ENCODE measurements around the gene COL8A1.

COL8A1 gene

DNA sequence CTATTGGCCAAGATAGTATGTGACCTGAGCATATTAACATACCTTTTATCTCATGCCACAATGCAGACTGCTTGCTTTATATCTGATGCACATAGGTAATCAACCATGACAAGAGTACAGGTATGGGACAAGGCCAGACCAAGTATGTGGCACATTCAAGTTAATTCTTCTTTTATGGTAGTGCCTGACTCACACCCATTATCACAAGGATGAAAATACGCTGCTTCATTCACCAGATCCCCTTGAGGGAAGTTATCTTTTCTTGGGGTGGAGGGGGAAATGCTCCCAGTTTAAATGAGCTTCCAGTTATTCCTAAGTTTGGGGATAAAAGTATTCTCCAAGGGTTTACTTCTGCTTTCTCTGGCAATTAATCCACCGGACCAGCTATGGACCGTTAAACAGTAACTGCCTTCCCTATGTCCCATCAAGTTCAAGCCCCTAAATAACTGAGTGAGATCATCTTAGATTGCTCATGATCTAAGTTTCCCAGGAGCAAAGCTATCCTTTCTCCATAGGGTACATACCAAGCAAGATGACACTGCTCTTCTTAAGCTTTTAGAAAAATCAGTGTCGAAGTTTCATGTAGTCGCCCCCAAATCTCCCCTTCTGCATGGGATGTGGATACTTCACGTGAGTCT is 1.9 kb downstream of the COL8A1 start:
- no peak for DNase-seq

DNA sequence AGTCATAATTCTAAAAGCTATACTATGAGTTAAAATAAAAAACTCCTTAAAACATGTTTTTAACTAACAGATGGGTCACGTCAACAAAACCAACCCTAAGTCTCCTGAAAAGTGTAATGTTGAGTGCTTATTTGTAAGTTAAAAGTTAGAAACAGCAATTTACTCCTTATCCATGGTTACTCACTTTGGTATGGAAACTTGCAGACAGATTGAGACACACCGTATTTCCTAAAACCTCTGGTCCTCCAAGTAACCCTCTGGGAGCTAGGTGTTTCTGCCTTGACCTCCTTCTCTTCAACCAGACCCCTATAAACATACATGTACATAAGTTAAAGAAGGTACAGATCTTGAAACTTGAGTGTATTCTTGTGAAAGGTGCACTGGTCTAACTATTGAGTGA is 3.1 kb downstream of the COL8A1 start:
- DNase-seq, result no peak

DNA sequence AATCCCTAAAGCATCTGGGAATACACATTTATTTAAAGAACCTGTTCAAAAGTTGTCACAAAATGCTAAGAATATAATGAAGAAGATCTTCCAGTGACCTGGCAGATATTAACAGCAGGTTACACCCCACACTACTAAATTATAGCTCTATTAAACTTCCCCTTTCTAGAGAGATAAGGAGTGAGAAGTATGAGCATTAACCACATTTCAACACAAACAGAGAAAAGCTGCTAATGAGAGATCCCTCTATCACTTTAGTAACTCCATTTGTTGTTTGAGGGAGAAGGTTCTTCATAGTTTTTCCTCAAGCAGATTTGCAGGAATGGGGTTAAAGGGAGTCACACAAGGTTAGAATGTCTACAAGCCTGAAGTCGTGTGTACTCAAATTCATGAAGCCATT is 3.6 kb downstream of the COL8A1 start:
- no peak for DNase-seq

DNA sequence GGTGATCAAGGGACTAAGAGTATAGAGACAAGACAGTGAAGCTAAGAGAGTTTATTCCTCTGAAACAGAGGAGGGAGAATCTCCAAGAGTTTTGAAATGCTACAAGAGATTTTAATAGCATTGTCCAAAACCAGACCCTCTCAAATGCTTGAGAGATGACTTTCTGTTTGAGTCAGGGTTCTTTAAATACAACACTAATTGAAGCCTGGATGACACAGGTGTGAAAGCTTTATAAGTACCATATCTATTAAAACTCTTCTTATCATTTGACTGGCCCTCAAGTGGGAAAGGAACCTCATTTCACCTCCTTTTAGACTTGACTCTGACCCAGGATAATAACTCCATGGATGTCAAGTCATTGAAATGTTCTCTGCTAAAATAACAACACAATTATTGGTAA is 5.6 kb downstream of the COL8A1 start:
- DNase-seq, result no peak

DNA sequence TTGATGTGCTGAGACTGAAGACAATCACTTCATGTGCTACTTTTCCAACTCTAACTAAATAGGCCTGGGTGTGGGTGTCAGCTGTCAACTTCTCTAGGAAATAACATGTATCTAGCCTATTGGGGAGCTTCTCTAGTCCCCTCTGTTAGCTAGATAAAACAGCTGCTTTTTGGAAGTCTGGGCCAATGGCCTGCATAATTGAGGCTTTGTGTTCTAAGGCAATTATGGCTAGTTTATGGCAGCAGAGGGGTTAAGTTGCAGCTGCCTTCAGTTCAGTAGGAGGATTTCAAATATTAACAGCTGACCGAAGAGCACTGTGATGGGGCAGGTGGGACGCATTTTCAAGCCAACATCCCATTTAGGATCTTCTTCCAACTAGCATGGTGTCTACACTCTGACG is 6.4 kb downstream of the COL8A1 start:
- no peak for DNase-seq

DNA sequence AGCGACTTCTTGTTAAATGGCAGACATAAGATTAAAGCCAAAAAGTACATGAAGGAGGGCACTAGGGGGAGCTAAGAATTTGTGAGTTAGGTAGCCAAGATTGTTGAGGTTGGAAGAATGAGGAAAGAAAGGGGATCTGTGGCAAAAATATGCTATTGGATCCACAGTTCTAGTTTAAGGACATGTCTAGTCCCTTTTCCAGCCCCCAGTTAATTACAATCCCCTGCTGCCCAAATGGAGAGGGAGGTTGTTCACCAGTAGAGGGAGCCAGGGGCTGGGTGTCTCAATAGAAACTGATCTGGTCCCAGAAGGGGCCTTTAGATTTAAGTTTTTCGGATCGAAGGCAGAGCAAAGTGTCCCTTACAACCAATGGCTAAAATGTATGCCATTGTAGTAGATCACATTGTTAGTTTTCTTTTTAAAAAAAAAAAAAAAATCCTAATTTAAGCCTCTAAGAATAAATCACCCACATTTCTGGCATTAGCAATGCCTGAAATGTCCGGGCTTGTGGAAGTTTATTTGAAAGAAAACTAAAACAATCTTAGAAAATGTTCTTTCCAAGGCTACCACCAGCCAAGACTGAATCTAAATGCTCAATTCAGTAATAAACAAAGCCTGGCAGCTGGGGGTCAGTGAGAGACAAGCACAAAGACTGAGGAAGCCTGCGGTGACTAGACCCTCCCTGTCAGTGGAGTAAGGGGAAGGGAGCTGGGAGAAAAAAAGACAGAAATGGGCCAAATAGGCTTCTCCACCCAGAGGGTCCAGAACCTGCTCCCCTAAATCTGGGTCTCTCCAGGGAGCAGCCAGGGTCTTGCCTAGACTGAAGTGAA is 7.1 kb downstream of the COL8A1 start:
- no peak for DNase-seq

DNA sequence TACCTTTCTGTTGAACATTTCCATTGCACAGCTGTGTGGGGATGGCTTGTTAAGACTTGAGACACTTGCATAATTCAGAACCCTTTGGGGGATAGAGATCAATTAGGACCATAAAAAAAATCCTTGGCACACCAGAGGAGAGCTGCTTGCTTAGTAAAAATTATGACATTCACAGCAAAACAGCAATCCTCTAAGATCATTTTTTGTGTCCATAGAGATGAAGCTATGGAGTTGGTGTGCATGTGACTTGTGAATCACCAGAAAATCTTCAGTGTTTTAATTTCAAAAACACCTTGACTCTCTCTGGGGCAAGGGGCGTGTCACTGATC is 7.7 kb downstream of the COL8A1 start:
- DNase-seq, result no peak

DNA sequence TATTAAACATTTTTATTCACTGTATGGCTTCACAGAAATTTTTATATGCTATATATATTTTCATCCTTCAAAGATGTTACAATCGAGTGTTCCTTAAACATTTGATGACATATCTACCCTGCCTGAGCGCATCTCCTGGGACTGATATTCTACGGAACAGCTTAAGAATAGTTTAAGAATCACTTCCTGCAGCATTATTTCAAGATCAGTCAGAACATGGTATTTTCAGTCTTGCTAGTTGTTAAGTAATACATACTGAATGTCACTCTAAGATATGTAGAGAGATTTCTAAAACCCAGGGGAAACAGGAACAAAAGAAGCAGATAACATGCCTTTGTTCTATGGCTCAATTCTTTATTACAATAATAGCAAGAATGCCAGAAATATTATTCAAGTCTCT is 8.7 kb downstream of the COL8A1 start:
- DNase-seq, result no peak

DNA sequence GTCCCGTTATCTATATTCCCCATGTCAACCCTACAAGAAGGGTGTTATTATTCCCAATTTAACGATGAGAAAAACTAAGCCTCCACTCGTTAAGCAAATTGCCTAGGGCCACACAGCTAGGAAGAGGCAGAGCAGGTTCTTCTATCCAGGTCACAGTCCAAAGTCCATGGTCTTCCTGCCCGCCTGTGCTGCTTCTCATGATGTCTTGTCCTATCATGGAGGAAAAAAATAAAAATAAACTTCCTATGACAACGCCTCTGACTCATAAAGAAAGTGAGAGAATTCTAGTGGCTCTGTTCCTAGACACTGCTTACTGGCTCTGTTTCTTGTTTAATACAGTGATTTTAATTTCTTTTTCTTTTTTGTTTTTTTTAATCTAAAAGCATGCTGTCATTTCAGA is 9.7 kb downstream of the COL8A1 start:
- DNase-seq, result no peak

DNA sequence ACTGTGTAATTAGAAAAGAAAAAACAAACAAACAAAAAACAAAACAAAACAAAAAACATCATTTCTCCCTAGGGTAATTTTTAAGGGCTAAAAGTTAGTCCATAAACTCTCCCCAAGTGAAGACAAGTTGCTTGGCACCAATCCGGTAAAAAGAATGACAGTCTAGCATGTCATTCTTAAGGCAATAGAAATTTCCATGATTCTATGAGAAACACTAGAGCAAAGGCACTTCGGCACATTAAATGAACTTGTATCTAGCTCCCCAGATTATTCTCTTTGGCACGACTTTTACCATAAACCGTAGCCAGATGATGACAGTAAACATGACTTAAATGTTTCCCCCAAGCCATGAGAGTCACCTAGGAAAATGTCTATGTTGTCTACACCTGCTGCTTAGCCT is 10.1 kb downstream of the COL8A1 start:
- no peak for DNase-seq

DNA sequence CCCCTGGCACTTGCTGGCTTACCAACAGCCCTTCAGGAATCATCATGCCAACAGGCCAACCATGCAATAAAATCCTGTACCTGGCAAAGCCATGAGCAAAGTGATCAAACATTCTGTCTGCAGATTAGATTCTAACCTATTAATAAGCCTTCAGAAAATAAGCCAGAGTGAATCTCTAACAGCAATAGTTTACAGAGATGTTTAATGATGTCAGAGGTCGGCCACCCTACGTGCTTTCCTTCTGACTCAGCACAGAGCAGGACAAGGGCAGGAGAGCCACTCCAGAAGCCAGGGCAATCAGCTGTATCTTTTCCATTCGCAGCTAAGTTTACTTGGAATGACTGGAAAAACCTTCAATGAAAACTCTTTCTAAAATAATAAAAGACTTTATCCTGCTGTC is 13.1 kb downstream of the COL8A1 start:
- no peak for DNase-seq

DNA sequence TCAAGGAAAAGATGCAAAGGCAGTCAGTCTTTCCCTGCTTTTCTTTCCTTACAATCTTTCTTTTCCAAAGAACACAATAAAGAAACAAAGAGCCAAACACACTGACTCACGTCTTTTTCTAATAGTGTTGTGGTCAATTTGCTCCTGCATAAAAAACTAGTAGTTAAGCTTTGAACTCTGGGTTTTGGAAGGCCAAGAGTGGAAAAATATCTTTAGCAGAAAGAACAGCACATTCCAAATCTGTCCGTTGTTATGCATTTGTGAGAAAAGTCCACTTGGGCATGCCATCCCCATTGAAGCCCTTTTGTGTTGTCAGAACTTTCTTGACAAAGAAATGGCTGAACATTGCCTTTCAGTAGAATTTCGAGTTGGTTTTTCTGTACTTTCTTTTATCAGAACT is 18.2 kb downstream of the COL8A1 start:
- no peak for DNase-seq

DNA sequence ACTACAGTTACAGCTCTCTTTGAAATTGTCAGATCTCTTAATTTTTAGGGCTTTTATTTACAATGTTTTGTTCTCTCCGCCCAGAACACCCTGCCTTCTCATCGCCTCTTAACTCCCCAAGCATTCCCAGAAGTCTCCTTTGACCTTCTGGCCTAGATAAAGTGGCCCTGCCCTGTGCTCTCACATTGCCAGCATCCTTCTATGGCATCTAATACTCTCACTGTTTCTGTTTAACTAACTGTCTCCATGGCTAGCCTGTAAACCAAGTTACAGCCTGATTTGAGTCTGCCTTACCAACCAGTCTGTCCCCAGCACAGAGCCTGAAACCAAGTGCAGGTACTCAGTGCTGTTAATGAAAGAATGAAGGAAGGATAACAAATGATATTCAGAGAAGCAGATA is 19.9 kb downstream of the COL8A1 start:
- DNase-seq, result no peak

DNA sequence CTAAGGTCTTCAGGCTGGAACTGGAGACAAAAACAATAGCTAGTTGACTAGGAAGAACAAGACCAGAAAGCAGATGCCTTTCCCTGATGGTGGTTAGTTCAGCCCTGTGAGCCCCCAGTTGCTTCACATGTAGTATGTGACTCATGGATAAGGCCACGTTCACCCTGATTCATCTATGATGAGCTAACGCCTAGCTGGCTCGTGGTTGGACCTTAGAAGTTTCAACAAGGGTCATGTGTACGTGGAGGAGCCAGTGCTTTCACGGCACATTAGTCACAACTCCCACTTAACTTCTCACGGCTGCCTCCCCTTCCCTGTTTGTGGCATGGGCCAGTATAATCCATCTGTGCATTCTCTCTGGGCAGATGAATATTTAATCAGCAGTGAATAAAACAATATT is 20.6 kb downstream of the COL8A1 start:
- peak; percentile 16 for DNase-seq

DNA sequence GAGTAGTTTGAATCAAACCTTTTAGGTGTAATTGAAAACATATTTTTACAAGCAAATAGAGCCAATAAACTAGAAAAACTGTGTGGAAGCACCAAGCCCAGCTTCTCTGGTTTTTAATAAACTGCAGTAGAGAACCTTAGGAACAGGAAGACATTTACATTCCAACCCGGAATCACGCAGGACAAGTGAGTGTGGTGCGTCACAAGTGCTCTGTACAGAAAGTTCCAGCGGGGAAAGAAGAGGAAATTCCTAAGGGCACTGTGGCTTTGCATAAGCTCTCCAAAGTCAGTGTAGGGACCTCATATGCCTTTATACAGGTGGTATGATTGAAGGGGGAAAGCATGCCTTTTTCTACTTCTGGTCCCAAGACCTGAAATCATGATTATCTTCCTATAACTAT is 21.6 kb downstream of the COL8A1 start:
- DNase-seq, result no peak

DNA sequence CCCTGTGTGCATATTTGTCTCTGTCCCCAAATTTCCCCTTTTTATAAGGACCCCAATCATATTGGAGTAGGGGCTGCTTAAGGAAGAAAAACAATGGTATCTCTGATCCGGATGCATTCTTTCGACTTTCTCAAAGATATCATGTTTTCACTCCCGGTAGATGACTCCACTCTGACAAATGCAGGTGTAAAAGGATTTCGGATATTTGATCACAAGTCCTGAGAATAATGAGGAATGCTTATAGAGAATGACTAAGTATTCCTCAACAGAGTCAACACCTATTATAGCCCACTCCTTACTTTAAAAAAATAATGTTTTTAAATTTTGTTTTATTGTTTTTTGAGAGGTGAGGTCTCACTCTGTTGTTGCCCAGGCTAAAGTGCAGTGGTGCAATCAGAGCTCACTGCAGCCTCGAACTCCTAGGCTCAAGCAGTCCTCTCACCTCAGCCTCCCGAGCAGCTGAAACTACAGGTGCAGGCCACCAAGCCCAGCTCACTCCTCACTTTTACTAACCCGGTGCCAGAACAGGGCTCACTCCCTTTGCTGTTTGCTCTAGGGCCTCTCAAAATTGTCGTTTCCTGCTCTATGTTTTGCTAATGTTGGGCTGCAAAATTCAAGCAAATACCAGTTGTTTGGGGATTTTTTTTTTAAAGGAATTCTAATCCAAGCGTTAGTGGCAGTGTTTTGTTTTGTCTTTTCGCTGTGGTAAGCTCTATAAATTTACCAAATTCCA is 24.6 kb downstream of the COL8A1 start:
- DNase-seq, result no peak

DNA sequence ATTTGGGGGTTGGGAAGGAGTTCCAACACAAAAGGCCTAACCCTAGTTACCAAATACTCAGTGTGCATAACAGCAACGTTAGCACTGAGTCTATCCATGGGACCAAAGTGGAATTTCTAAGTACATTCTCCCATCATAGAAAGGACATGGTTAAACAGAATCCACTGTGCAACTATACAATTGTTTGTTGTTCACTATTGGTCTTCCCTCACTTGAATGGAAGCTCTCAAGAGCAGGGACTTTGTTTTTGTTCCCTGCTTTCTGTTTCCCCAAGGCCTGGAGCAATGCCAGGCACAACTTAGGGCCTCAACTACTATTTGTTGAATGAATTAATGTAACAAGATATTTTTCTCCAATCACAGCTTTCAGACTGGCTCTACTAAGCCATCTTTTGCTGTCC is 25.6 kb downstream of the COL8A1 start:
- DNase-seq, result no peak

DNA sequence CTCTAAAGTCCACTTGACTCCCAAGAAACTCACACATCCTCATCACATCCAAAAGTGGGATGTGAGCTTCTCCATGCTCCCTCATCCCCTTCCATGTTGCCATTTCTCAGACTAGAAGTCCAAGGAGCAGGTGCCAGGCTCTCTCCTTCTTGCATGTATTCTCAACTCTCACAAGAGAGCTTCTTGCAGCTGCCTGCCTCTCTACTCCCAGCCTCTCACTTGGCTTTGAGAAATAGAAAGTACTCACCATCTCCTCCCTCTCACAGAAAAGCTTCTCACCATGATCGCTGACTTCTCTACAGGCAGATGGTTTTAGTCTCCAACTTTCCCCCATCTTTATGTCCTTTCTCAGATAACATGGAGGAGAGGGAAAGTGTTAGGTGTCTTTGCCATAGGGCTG is 26.6 kb downstream of the COL8A1 start:
- DNase-seq, result no peak

DNA sequence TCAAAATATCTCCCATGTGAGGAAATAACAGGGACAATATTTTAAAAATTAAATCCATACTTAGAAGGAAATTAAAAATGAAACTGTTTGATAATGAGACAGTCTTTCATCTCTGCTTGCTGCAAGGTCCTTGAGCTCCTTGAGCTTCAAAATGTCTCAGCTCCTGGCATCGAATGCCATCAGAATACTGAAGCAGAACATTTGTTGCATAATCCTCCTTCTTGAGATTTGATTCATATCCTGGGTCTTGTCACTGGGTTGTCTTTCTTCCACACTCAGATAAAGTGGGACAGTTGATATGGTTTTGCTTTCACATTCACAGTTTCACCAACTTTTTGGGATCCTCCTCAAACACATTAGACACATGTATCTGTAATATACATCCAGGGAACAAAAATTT is 27.8 kb downstream of the COL8A1 start:
- no peak for DNase-seq

DNA sequence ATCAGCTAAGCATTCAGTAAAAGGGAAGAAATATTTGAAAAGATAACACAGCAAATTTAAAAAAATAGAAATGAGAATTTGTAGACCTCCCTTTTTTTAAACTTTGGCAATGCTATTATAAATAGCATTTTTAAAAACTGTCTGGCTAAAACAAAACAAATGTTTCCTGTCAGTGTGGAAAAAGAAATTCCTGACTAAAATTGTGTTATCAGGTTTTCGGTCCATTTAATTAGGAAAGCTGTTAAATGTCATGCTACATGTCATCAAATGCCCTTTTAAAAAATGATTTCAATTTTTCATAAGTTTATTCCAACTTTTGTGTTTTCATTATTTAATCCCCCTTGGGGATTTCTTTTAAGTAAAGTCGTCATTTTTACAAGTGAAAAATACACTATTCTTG is 29.6 kb downstream of the COL8A1 start:
- no peak for DNase-seq

DNA sequence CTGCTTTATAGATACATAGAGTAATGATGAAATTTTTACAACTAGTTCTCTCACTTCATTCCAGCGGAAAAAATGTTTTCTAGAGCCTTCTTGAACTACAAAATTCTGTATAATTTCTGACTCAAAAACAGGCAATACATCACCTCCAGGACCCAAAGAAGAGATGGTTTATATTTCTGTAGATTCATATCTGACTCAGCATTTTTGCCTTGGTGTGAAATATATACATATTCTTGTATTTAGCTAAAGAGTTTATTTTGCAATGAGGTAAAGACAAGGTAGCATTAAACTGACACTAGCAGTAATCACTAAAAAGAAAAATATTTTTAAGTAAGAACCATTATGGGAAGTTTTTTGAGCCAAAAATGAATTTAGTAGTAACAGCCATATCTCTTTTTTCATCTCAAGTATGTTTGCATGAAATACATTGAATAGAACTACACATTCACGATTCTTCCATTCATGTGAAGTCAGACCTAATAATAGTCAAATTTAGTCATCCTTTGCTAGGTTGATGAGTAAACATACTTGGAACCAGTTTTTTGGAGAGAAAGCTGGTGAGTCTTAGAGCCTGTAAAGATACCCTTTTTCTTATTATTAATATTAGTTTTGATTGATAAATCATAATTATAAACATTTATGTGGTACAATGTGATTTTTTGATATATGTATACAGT is 31.6 kb downstream of the COL8A1 start:
- no peak for DNase-seq

DNA sequence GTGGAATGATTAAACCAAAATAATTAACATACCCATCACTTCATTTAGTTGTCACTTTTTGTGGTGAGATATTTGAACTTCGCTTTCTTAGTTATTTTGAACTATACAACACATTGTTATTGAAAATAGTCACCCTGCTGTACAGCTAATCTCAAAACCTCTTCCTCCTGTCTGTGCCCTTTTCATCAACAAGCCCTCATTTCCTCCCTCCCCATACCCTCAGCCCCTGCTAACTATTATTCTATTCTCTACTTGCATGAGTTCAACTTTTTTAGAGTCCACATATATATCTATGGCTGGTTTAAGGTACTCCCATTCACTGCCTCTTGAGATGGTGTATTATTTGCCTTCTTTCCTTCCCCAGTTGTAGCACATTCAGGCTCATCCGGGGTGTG is 32.2 kb downstream of the COL8A1 start:
- DNase-seq, result no peak

DNA sequence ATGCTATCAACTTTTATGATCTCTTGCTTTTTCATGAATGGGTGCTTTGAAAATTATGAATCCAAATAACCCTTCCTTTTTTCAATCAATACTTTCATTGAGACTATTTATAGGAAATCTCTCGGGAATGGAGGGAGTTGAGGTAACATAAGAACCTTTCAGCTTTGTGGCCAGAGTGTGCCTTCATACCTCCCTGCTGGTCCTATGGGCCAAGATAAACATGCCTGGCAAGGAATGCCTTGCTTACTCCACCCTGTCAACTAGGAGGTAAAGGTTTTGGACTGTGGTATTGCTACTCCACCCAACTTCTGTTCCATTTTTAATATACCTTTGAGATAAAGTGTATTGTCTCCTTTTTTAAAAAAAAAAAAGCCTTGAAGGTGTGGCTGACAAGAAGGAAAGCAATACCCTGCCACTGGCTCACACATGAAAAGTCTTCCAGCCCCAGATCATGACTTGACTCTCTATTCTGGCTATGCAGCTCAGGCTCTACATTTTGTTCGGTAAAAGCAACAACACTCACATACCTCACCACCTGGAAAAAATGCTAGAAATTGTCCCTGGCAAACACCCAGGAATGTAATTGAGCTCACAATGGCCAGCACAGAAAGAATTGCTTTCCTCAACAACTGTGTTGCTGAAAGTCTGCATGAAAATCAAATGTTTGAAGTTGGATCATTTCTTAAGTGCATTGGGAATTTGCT is 35.8 kb downstream of the COL8A1 start:
- no peak for DNase-seq

All from stimulated activated CD4-positive, alpha-beta T cell treated with anti-CD3 and anti-CD28 coated beads, Interleukin-15, amount 100 ng/mL, for 24 hours (primary cell).